AG09309 (cell line): ENCODE results near the gene FMO5.

Experiments
- DNase-seq: peaks from one replicate; pipeline ENCODE4 v3.0.0-alpha.2; 2010; ENCODE audit warnings: low read depth
- H3K4me3 ChIP-seq: 2 replicates; pipeline ENCODE4 v1.5.1; 2011; ENCODE audit warnings: mild to moderate bottlenecking, low read depth, low read length, moderate library complexity; ENCODE audit not compliant: control insufficient read depth
- TF ChIP-seq, protein P1 (sequence below): IDR thresholded peaks from 2 replicates; pipeline ENCODE4 v1.5.1; 2011; ENCODE audit warnings: mild to moderate bottlenecking, low read depth, low read length, inconsistent platforms; ENCODE audit not compliant: insufficient read depth, control insufficient read depth; ENCODE audit errors: missing control alignments

Gene FMO5

DNA sequence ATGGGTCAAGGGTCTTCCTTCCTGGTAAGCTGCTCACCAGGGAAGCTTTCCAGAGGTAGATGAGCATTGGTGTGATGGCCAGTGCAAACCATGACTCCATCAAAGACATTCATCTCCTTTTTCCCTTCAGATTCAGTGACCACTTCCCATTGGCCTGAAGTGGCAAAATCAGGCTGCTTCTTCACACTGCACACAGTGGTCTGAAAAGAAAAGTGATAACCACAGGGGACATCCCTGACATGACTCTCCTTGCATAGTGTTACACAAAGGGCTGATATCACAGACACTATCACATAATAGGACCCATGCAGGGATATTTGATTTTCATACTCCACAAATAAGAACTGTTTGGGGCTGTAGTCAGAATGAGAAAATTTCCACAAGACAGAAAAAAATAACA is 11.9 kb downstream of the FMO5 start:
- TF ChIP-seq, protein P1, sequence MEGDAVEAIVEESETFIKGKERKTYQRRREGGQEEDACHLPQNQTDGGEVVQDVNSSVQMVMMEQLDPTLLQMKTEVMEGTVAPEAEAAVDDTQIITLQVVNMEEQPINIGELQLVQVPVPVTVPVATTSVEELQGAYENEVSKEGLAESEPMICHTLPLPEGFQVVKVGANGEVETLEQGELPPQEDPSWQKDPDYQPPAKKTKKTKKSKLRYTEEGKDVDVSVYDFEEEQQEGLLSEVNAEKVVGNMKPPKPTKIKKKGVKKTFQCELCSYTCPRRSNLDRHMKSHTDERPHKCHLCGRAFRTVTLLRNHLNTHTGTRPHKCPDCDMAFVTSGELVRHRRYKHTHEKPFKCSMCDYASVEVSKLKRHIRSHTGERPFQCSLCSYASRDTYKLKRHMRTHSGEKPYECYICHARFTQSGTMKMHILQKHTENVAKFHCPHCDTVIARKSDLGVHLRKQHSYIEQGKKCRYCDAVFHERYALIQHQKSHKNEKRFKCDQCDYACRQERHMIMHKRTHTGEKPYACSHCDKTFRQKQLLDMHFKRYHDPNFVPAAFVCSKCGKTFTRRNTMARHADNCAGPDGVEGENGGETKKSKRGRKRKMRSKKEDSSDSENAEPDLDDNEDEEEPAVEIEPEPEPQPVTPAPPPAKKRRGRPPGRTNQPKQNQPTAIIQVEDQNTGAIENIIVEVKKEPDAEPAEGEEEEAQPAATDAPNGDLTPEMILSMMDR: no peak

DNA sequence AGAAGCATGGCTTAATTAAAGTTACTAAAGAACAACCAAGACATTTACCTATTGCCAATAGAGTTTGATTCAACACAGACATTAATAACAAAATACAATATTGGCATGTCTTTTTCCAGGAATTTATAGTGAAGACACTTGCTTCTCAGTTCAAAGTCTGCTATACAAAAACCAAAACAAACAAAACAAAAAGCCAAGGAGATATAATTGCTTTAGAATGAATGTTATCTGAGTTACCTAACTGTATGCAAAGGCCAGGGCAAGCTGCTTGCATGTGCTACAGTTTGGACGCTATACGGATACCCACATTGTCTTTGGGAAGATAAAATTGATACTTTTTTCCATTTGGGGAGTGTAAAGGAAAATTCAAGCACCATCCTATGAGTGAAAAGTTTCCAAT is 13.6 kb downstream of the FMO5 start:
- TF ChIP-seq, protein P1: no peak
- no peak overlapping the region for H3K4me3 ChIP-seq
- no peak for DNase-seq

More for the DNA sequence above, 11.9 kb downstream of the FMO5 start:
- no peak overlapping the region for H3K4me3 ChIP-seq
- no peak for DNase-seq

DNA sequence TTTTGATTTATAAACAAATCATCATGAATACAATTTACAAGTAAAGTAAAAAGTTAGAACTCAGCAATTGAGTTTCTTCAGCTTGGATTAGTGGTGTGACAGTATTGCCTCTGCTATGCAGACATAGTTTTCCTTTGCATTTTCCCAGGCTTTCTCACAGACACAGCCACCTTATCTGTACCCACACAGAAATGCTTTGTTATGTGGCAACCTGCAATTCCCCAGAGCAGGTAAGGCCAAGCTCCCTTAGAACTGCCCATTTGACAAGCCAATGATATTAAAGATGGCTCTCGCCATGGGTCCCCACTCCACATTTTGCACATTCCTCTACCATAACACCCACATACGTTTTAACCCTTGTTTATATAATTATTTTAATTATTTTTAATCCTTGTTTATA is 14.2 kb downstream of the FMO5 start:
- DNase-seq: no peak
- TF ChIP-seq, protein P1: no peak
- no peak overlapping the region for H3K4me3 ChIP-seq

DNA sequence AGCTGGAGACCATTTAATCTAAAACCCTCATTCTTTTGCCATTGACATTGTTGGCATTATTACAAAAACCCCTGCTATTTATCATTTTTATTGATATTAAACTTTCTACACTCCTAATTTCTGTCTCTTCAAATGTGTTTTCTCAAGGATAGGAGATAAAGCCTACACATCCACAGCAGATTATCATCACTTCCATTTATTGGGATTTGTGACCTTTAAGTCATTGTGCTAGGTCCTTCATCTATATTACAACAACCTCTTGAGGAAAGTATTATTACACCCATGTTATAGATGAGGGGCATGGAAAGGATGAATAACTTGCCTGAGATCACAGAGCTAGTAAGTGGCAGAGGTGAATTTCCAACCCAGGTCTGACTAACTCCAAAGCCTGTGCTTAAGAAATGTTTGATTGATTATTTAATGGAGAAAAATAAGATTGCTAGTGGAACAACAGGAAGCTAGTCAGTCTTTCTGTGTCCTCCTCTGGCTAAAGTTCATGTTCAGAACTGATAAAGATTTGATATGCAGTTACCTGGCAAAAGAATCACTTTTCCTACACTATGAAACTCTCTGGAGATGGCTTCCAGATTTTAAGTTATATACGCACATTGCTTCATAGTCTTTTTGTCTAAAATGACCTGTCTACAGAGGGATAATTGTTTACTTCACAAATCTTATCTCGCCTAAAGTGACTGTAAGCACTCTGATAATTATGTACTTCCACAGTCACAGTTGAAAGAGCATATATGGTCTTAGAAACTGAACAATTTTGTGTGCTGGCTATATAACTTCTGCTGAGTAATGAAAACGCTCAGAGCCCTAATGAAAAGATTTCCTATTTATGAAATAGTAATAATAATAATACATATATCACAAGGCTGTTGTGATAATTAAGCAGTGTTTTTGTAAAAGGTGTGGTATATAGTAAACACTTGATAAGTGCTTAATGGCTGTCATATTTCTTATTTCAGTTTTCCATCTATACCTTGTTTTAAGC is 15.0 kb downstream of the FMO5 start:
- no peak for DNase-seq
- H3K4me3 ChIP-seq: no peak overlapping the region
- TF ChIP-seq, protein P1: no peak

DNA sequence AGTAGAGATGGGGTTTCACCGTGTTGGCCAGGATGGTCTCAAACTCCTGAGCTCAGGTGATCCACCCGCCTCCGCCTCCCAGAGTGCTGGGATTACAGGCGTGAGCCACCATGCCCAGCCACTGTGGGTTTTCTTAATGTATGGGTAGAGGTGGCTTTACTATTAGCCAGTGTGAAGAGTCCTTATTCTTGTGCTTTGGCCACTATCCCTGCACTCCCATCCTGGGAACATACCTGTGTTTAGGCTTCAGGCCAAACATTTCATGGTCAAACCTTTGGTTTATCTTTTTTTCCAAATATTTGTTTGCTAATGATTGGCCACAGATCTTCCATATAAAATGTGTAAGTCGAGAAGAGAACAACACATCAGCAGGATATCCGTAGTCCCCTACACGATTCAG is 16.5 kb downstream of the FMO5 start:
- DNase-seq: no peak
- H3K4me3 ChIP-seq: no peak overlapping the region
- TF ChIP-seq, protein P1: no peak

DNA sequence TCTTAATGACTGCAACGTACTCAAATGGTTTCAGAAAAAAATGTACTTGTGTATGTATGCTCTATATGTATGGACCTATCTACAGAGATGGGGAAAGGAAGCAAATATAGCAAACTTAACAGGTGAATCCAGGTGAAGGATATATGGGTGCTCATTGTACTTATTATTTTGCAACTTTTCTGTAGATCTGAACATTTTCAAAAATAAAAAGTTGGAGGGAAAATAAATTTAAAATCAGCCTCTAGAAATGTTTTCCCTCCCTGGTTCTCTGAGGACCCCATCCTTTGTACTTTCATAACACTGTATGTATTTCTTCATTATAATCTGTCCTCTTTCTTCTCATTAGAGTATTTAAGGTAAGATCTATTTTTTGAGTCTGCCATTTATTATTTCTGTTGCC is 17.9 kb downstream of the FMO5 start:
- no peak overlapping the region for H3K4me3 ChIP-seq
- TF ChIP-seq, protein P1: no peak
- no peak for DNase-seq
